Vagina (tissue), 2 donors: ENCODE data around the gene SLC16A6.

Source experiments
- POLR2A ChIP-seq, 2 donors: fragments of 450-650 bp; IDR thresholded peaks; one replicate each; pipeline ENCODE4 v1.6.1; 2017; ENCODE audit warnings: antibody characterized with exemption in 2 of 2, mild to moderate bottlenecking in 2 of 2, moderate library complexity in 2 of 2
- POLR2AphosphoS5 ChIP-seq, 2 donors: sonication (generic); formaldehyde crosslinking; IDR thresholded peaks; one replicate each; pipeline ENCODE4 v1.9.0; 2017; ENCODE audit warnings: antibody characterized with exemption in 2 of 2, mild to moderate bottlenecking in 2 of 2, low read depth in 1 of 2; ENCODE audit not compliant: insufficient read depth in 1 of 2
- TF ChIP-seq, protein P1 (sequence below), 3 experiments: fragments of 450-650 bp in 2 of 3; fragments of 200-600 bp in 1 of 3; sonication (generic) in 1 of 3; IDR thresholded peaks; one replicate each; pipeline ENCODE4 v1.5.1; 2017 to 2019; ENCODE audit warnings: antibody characterized with exemption in 3 of 3, mild to moderate bottlenecking in 2 of 3, moderate library complexity in 2 of 3

DNA sequence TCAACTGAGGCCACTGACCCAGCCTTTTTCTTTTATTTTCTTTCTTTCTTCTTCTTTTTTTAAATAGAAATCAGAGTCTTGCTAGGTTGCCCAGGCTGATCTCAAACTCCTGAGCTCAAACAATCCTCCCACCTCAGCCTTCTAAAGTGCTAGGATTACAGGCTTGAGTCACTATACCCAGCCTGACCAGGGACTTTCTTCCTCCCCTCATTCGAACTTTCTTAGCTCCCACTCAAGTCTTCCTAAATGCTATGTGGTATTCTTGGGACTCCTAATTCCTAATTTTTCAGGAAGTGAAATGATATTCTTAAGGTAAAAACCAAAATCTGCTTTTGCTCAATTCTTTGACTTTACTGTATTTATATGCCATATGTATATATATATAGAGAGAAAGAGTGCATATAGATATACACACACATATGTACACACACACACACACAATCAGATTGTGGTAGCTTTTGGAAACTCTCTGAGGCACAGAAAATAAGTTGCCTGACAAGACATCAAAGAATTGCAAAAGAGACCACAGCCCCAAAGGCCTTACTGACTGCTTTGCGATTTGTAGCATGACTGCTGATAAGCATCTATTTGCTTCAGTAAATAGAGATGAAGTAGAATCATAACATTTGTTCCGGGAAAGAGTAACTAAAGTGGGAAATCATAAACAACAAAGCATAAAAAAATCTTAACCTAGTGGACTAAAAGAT, 52.6 kb downstream of the SLC16A6 start:
- TF ChIP-seq, protein P1, sequence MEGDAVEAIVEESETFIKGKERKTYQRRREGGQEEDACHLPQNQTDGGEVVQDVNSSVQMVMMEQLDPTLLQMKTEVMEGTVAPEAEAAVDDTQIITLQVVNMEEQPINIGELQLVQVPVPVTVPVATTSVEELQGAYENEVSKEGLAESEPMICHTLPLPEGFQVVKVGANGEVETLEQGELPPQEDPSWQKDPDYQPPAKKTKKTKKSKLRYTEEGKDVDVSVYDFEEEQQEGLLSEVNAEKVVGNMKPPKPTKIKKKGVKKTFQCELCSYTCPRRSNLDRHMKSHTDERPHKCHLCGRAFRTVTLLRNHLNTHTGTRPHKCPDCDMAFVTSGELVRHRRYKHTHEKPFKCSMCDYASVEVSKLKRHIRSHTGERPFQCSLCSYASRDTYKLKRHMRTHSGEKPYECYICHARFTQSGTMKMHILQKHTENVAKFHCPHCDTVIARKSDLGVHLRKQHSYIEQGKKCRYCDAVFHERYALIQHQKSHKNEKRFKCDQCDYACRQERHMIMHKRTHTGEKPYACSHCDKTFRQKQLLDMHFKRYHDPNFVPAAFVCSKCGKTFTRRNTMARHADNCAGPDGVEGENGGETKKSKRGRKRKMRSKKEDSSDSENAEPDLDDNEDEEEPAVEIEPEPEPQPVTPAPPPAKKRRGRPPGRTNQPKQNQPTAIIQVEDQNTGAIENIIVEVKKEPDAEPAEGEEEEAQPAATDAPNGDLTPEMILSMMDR (IDR thresholded peaks at IDR 0.05), result no peak
- TF ChIP-seq POLR2A (IDR thresholded peaks at IDR 0.05) (no peak), POLR2AphosphoS5 (IDR thresholded peaks at IDR 0.05; ENCODE audit: insufficient read depth in 1 of 2, low read depth in 1 of 2) (no peak)
